OCI-LY7 (cell line): ENCODE data around the gene CFB. TPM values are rescaled to one million over a fixed set of nuclear protein-coding genes. Genes with fewer than 3 reads are reported as not detected.
"Not testable (repeated sequence)": the region's sequence is repeated elsewhere in the genome, so short reads cannot be mapped to it uniquely, and the experiment has no call there.

Experiments
- BruUV-seq: library from RNA; stranded (reverse); fragments of 400-500 nt; replicated peaks from 2 replicates; lab custom pipeline; 2021; lab: Mats Ljungman, UMichigan
- CTCF ChIA-PET: fragments of 300-600 bp; sonication (Branson Sonifier 250); formaldehyde crosslinking; loops from one replicate; lab custom pipeline; 2022; ENCODE audit warnings: antibody characterized with exemption; ENCODE audit not compliant: unreplicated experiment; lab: Charles Lee
- POLR2A ChIA-PET: fragments of 300-600 bp; sonication (Branson Sonifier 250); formaldehyde crosslinking; loops from one replicate; lab custom pipeline; 2022; ENCODE audit warnings: antibody characterized with exemption; lab: Charles Lee
- DNase-seq: peaks from one replicate; pipeline ENCODE4 v3.0.0-alpha.2; 2015; ENCODE audit warnings: low spot score
- H2AFZ ChIP-seq: fragments of 200-600 bp; sonication (generic), shearing (Covaris generic); 2 replicates; pipeline ENCODE4 v1.6.1; 2014; ENCODE audit warnings: mild to moderate bottlenecking, antibody characterized with exemption, low read length, moderate library complexity
- H3K27ac ChIP-seq: fragments of 200-600 bp; sonication (generic); 2 replicates; pipeline ENCODE4 v1.5.1; 2014; ENCODE audit warnings: mixed run types, low read depth, mild to moderate bottlenecking, moderate library complexity, low read length, inconsistent platforms; ENCODE audit not compliant: poor library complexity, severe bottlenecking
- H3K36me3 ChIP-seq: fragments of 200-600 bp; sonication (generic); 2 replicates; pipeline ENCODE4 v1.6.1; 2014; ENCODE audit warnings: mild to moderate bottlenecking, antibody characterized with exemption, low read length, moderate library complexity, mixed read lengths; ENCODE audit not compliant: insufficient read depth
- H3K4me1 ChIP-seq: fragments of 200-600 bp; sonication (generic); 2 replicates; pipeline ENCODE4 v1.5.1; 2014; ENCODE audit warnings: mild to moderate bottlenecking, low read length; ENCODE audit not compliant: insufficient read depth, poor library complexity, severe bottlenecking
- H3K4me2 ChIP-seq: fragments of 200-600 bp; sonication (generic); 2 replicates; pipeline ENCODE4 v1.6.1; 2014; ENCODE audit warnings: mild to moderate bottlenecking, low read length
- H3K4me3 ChIP-seq: fragments of 200-600 bp; sonication (generic); 2 replicates; pipeline ENCODE4 v1.5.1; 2014; ENCODE audit warnings: mild to moderate bottlenecking, low read depth, low read length; ENCODE audit not compliant: poor library complexity, severe bottlenecking
- H3K79me2 ChIP-seq: fragments of 200-600 bp; sonication (generic); 2 replicates; pipeline ENCODE4 v1.6.1; 2016; ENCODE audit warnings: low read depth, mild to moderate bottlenecking, low read length, moderate library complexity, mixed read lengths; ENCODE audit not compliant: insufficient read depth
- H3K9me2 ChIP-seq: fragments of 200-600 bp; sonication (generic); 2 replicates; pipeline ENCODE4 v1.6.1; 2016; ENCODE audit warnings: mild to moderate bottlenecking, low read length, mixed read lengths; ENCODE audit not compliant: insufficient read depth
- H3K9me3 ChIP-seq: fragments of 200-600 bp; sonication (generic); 2 replicates; pipeline ENCODE4 v1.6.1; 2014; ENCODE audit warnings: mild to moderate bottlenecking, mixed run types, low read length, mixed read lengths
- H4K20me1 ChIP-seq: fragments of 200-600 bp; sonication (generic); 2 replicates; pipeline ENCODE4 v1.6.1; 2014; ENCODE audit warnings: mild to moderate bottlenecking, antibody characterized with exemption, low read length, moderate library complexity, mixed read lengths; ENCODE audit not compliant: insufficient read depth
- EZH2phosphoT487 ChIP-seq: fragments of 200-600 bp; sonication (generic); IDR thresholded peaks from 2 replicates; pipeline ENCODE4 v1.6.1; 2018; ENCODE audit warnings: low read depth, borderline replicate concordance, mild to moderate bottlenecking, mixed run types, antibody characterized with exemption, low read length, moderate library complexity, mixed read lengths
- intact Hi-C: fragments of 100-400 bp; cut with micrococcal nuclease; formaldehyde crosslinking; loops from one replicate; pipeline ENCODE4 v1.10.0; 2022; ENCODE audit not compliant: unreplicated experiment
- total RNA-seq, 2 experiments: library from RNA; depleted of rRNA in 1 of 2; stranded (reverse); fragments of >200 nt in 1 of 2; shearing (Covaris generic) in 1 of 2; gene quantifications; 2 replicates each; pipeline ENCODE4 v1.2.3, GENCODE V29; 2014 to 2022
- TF ChIP-seq, protein P1 (sequence below): fragments of 200-600 bp; sonication (generic); conservative IDR thresholded peaks from 2 replicates; pipeline ENCODE4 v1.5.1; 2014; ENCODE audit warnings: mild to moderate bottlenecking, antibody characterized with exemption, low read length, moderate library complexity, mixed read lengths

The CFB gene
- total RNA-seq, 2 experiments from 2014 or later = 1.1 to 1.2 TPM

DNA sequence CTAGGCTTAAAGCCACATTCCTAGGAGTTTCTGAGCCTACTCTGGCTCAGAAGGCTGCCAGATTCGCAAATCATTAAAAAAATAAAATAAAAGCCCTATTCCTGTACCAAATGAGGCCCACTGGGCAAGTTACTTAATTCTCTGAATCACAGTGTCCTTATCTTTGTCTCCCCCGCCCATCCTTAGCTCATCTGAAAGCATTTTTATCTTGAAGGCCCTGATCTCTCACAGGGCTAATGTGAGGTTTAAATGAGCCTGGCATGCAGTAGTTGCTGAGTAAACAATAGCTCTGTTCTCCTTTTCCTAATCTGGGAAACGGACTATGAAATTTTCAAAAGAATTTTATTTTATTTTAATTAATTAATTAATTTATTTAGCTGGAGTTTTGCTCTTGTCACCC, 41.9 kb upstream of the CFB start:
- POLR2A ChIA-PET = interaction anchor here (1.6 kb wide), 1 partner anchor 54 kb away, joined by 3 read pairs; no protein-coding TSS in a partner anchor
- no TSS peak for BruUV-seq
- no peak for DNase-seq
- no peak overlapping the region for H3K27ac ChIP-seq
- H3K9me3 ChIP-seq = no peaks in the 10 kb centered on the region
- H2AFZ ChIP-seq = no peak overlapping the region
- TF ChIP-seq, protein P1, sequence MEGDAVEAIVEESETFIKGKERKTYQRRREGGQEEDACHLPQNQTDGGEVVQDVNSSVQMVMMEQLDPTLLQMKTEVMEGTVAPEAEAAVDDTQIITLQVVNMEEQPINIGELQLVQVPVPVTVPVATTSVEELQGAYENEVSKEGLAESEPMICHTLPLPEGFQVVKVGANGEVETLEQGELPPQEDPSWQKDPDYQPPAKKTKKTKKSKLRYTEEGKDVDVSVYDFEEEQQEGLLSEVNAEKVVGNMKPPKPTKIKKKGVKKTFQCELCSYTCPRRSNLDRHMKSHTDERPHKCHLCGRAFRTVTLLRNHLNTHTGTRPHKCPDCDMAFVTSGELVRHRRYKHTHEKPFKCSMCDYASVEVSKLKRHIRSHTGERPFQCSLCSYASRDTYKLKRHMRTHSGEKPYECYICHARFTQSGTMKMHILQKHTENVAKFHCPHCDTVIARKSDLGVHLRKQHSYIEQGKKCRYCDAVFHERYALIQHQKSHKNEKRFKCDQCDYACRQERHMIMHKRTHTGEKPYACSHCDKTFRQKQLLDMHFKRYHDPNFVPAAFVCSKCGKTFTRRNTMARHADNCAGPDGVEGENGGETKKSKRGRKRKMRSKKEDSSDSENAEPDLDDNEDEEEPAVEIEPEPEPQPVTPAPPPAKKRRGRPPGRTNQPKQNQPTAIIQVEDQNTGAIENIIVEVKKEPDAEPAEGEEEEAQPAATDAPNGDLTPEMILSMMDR = no peak
- no peak for TF ChIP-seq EZH2phosphoT487
- H3K79me2 ChIP-seq = no peaks in the 10 kb centered on the region; the same call in 1 of the 2 replicates
- H3K4me2 ChIP-seq = no peak overlapping the region
- intact Hi-C loops = no loop called here
- H3K36me3 ChIP-seq = no peaks in the 10 kb centered on the region
- no peaks in the 10 kb centered on the region for H4K20me1 ChIP-seq
- no peaks in the 10 kb centered on the region for H3K9me2 ChIP-seq
- CTCF ChIA-PET = no interaction called here
- H3K4me3 ChIP-seq = no peak overlapping the region
- H3K4me1 ChIP-seq = peaks cover 29% of the 10 kb centered on the region

DNA sequence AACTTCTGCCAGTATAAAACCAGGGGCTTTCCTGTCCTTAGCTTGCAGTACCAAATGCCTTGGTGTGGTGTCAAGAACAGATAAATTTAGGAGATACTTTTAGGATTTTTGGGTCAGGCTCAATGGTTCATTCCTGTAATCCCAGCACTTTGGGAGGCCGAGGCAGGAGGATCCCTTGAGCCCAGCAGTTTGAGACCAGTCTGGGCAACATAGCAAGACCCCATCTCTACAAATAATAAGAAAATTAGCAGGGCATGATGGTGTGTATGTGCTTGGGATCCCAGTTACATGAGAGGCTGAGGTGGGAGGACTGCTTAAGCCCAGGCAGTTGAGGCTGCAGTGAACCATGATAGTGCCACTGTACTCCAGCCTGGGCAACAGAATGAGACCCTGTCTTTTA, 40.9 kb upstream of the CFB start:
- POLR2A ChIA-PET = interaction anchor here (0.7 to 1.6 kb wide), 3 partner anchors 19 to 61 kb away, joined by 3 to 4 read pairs (median 4); no protein-coding TSS in a partner anchor

DNA sequence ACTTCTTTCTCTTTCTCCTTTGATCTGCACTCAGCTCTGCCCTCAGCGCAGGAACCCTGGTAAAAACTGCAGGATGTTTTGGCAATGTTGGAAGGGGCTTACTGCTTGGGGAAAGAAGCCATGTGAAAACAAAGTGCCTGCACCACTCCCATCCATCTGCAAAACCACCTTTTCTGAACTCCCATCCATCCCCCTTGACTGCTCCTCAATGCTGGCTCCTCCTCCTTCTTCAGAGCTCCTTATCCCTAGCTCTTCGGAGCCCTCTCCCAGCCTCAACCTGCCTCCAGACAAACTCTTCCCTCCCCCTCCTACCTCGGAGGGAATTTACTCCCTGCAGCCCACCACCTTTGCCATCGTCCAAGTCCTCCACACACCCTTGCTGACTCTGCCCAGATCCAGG, 39.8 kb upstream of the CFB start:
- Histone ChIP-seq H3K4me2 (no peak overlapping the region), H4K20me1 (no peaks in the 10 kb centered on the region), H3K9me2 (no peaks in the 10 kb centered on the region), H3K9me3 (no peaks in the 10 kb centered on the region), H2AFZ (no peak overlapping the region), H3K4me3 (no peak overlapping the region), H3K36me3 (no peaks in the 10 kb centered on the region), H3K79me2 (no peaks in the 10 kb centered on the region), H3K27ac (no peak overlapping the region), H3K4me1 (peaks cover 14% of the 10 kb centered on the region)
- CTCF ChIA-PET = no interaction called here
- POLR2A ChIA-PET = interaction anchor here (1.5 kb wide), 1 partner anchor 18 kb away, joined by 4 read pairs; no protein-coding TSS in a partner anchor
- TF ChIP-seq, protein P1 = no peak
- no peak for TF ChIP-seq EZH2phosphoT487
- no TSS peak for BruUV-seq
- intact Hi-C loops = no loop called here
- no peak for DNase-seq

More for the DNA sequence above, 40.9 kb upstream of the CFB start:
- H3K27ac ChIP-seq = no peak overlapping the region
- peaks cover 20% of the 10 kb centered on the region for H3K4me1 ChIP-seq
- TF ChIP-seq EZH2phosphoT487 = no peak
- TF ChIP-seq, protein P1 = no peak
- no peak overlapping the region for H3K4me3 ChIP-seq
- H3K79me2 ChIP-seq = no peaks in the 10 kb centered on the region
- BruUV-seq = no TSS peak
- no peak overlapping the region for H3K4me2 ChIP-seq
- no peak for DNase-seq
- CTCF ChIA-PET = no interaction called here
- no peaks in the 10 kb centered on the region for H3K36me3 ChIP-seq
- intact Hi-C loops = no loop called here
- H3K9me3 ChIP-seq = no peaks in the 10 kb centered on the region
- H3K9me2 ChIP-seq = no peaks in the 10 kb centered on the region
- H2AFZ ChIP-seq = no peak overlapping the region
- no peaks in the 10 kb centered on the region for H4K20me1 ChIP-seq

DNA sequence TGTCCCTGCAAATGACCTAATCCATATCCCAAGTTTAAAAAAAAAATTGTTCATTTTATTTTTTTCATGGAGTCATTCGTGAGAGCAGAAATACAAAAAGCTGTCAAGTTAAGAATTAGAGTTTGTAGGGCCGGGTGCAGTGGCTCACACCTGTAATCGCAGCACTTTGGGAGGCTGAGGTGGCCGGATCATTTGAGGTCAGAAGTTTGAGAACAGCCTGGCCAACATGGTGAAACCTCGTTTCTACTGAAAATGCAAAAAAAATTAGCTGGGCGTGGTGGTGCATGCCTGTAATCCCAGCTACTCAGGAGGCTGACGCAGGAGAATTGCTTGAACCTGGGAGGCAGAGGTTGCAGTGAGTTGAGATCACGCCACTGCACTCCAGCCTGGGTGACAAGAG, 39.2 kb upstream of the CFB start:
- H3K27ac ChIP-seq, CTCF ChIA-PET, H3K79me2 ChIP-seq, H3K4me2 ChIP-seq, H3K36me3 ChIP-seq, H3K9me2 ChIP-seq, intact Hi-C loops, BruUV-seq, H2AFZ ChIP-seq, H3K4me3 ChIP-seq, H3K9me3 ChIP-seq, H4K20me1 ChIP-seq, DNase-seq: not testable (repeated sequence)
- POLR2A ChIA-PET = interaction anchor here (0.7 to 1.5 kb wide), 2 partner anchors 18 to 35 kb away, joined by 4 read pairs; no protein-coding TSS in a partner anchor
- peaks cover 12% of the 10 kb centered on the region for H3K4me1 ChIP-seq
